ENCODE results near the gene PLOD3.

The PLOD3 gene

GRCh38 chr7:101211501-101211900 is 5.9 kb downstream of the PLOD3 start:
- 97% methylated on average over 23 of the region's 24 CpGs for WGBS (ENCODE audit: insufficient coverage)
- Histone ChIP-seq H3K27me3 (replicated peaks in 2 of 5; ENCODE audit: control insufficient read depth in 4 of 5, insufficient read depth in 5 of 5, low read length in 4 of 5) (no peaks in the 10 kb centered on the region), H3K36me3 (ENCODE audit: control insufficient read depth in 4 of 4, insufficient read depth in 4 of 4, low read length in 3 of 4) (peaks cover 2 to 57% (median 28%) of the 10 kb centered on the region in 4 experiments), H3K27ac (ENCODE audit: insufficient read depth in 1 of 2, low read depth in 1 of 2, low read length in 2 of 2, poor library complexity in 1 of 2, severe bottlenecking in 2 of 2) (no peak overlapping the region), H3K9me3 (ENCODE audit: control extremely low read depth in 1 of 5, control insufficient read depth in 4 of 5, insufficient read depth in 2 of 5, low read depth in 1 of 5, low read length in 4 of 5) (no peaks in the 10 kb centered on the region), H3K4me3 (ENCODE audit: control insufficient read depth in 1 of 7, extremely low read depth in 1 of 7, insufficient read depth in 4 of 7, low read depth in 2 of 7, low read length in 6 of 7) (no peak overlapping the region), H3K4me1 (ENCODE audit: control extremely low read depth in 1 of 4, control insufficient read depth in 4 of 4, insufficient read depth in 4 of 4, low read length in 3 of 4) (peaks cover 0 to 7% (median 5%) of the 10 kb centered on the region in 4 experiments)
- CTCF ChIA-PET = interaction anchor here (0.6 to 1.6 kb wide), 2 partner anchors 9 to 67 kb away, joined by 3 to 6 read pairs; no protein-coding TSS in a partner anchor
- no peak for DNase-seq
- POLR2A ChIA-PET = no interaction called here

GRCh38 chr7:101210143-101210542 is 7.2 kb downstream of the PLOD3 start:
- WGBS (ENCODE audit: insufficient coverage) = 98% methylated on average over 16 of the region's 19 CpGs
- H3K4me3 ChIP-seq (ENCODE audit: control insufficient read depth in 1 of 7, extremely low read depth in 1 of 7, insufficient read depth in 4 of 7, low read depth in 2 of 7, low read length in 6 of 7) = no peak overlapping the region
- POLR2A ChIA-PET = no interaction called here

GRCh38 chr7:101208794-101209193 is 8.6 kb downstream of the PLOD3 start:
- Histone ChIP-seq H3K27ac (ENCODE audit: insufficient read depth in 1 of 2, low read depth in 1 of 2, low read length in 2 of 2, poor library complexity in 1 of 2, severe bottlenecking in 2 of 2) (no peak overlapping the region), H3K36me3 (ENCODE audit: control insufficient read depth in 4 of 4, insufficient read depth in 4 of 4, low read length in 3 of 4) (peaks cover 0 to 54% (median 26%) of the 10 kb centered on the region in 4 experiments), H3K9me3 (ENCODE audit: control extremely low read depth in 1 of 5, control insufficient read depth in 4 of 5, insufficient read depth in 2 of 5, low read depth in 1 of 5, low read length in 4 of 5) (no peaks in the 10 kb centered on the region), H3K4me3 (ENCODE audit: control insufficient read depth in 1 of 7, extremely low read depth in 1 of 7, insufficient read depth in 4 of 7, low read depth in 2 of 7, low read length in 6 of 7) (no peak overlapping the region), H3K27me3 (replicated peaks in 2 of 5; ENCODE audit: control insufficient read depth in 4 of 5, insufficient read depth in 5 of 5, low read length in 4 of 5) (peaks cover 0 to 9% (median 0%) of the 10 kb centered on the region in 5 experiments), H3K4me1 (ENCODE audit: control extremely low read depth in 1 of 4, control insufficient read depth in 4 of 4, insufficient read depth in 4 of 4, low read length in 3 of 4) (no peaks in the 10 kb centered on the region)
- POLR2A ChIA-PET = no interaction called here
- 97% methylated on average over 14 of the region's 14 CpGs for WGBS (ENCODE audit: insufficient coverage)
- CTCF ChIA-PET = interaction anchor here (0.6 kb wide), 1 partner anchor 593 kb away, joined by 3 read pairs; no protein-coding TSS in a partner anchor
- no peak for DNase-seq

More at GRCh38 chr7:101210143-101210542, 7.2 kb downstream of the PLOD3 start:
- Histone ChIP-seq H3K27me3 (replicated peaks in 2 of 5; ENCODE audit: control insufficient read depth in 4 of 5, insufficient read depth in 5 of 5, low read length in 4 of 5) (no peaks in the 10 kb centered on the region), H3K4me1 (ENCODE audit: control extremely low read depth in 1 of 4, control insufficient read depth in 4 of 4, insufficient read depth in 4 of 4, low read length in 3 of 4) (no peaks in the 10 kb centered on the region), H3K36me3 (ENCODE audit: control insufficient read depth in 4 of 4, insufficient read depth in 4 of 4, low read length in 3 of 4) (peaks cover 2 to 61% (median 31%) of the 10 kb centered on the region in 4 experiments), H3K27ac (ENCODE audit: insufficient read depth in 1 of 2, low read depth in 1 of 2, low read length in 2 of 2, poor library complexity in 1 of 2, severe bottlenecking in 2 of 2) (no peak overlapping the region), H3K9me3 (ENCODE audit: control extremely low read depth in 1 of 5, control insufficient read depth in 4 of 5, insufficient read depth in 2 of 5, low read depth in 1 of 5, low read length in 4 of 5) (no peaks in the 10 kb centered on the region)
- CTCF ChIA-PET = no interaction called here
- DNase-seq = no peak

DNA sequence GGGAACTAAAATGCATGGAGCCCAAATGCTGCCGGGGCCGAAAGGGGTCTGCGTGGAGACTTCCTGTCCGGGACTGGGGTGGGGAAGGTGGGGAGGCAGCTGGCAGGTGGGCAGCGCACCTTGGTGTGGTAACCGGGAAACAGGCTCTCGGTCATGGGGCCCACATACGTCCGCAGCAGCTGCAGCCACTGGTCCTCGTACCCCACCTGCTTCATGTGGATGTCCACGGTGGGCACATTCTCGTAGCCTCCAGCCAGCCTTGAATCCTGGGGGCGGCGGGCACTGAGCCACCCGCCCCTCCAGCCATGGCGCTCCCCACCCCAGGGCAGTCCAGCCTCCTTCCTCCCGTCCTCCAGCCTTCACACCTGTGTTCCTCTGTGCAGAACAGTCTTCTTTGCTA is 9.9 kb downstream of the PLOD3 start:
- peaks cover 0 to 47% (median 25%) of the 10 kb centered on the region in 4 experiments for H3K36me3 ChIP-seq (ENCODE audit: control insufficient read depth in 4 of 4, insufficient read depth in 4 of 4, low read length in 3 of 4)
- no peaks in the 10 kb centered on the region for H3K9me3 ChIP-seq (ENCODE audit: control extremely low read depth in 1 of 5, control insufficient read depth in 4 of 5, insufficient read depth in 2 of 5, low read depth in 1 of 5, low read length in 4 of 5)
- no peak overlapping the region for H3K27ac ChIP-seq (ENCODE audit: insufficient read depth in 1 of 2, low read depth in 1 of 2, low read length in 2 of 2, poor library complexity in 1 of 2, severe bottlenecking in 2 of 2)
- 93% methylated on average over 17 of the region's 17 CpGs for WGBS (ENCODE audit: insufficient coverage)
- no peak overlapping the region for H3K4me3 ChIP-seq (ENCODE audit: control insufficient read depth in 1 of 7, extremely low read depth in 1 of 7, insufficient read depth in 4 of 7, low read depth in 2 of 7, low read length in 6 of 7)
- ChIA-PET CTCF (interaction anchor here (0.8 to 1.5 kb wide), 4 partner anchors 13 to 63 kb away, joined by 3 to 5 read pairs (median 3); no protein-coding TSS in a partner anchor), POLR2A (no interaction called here)
- peaks cover 0 to 23% (median 8%) of the 10 kb centered on the region in 5 experiments for H3K27me3 ChIP-seq (replicated peaks in 2 of 5; ENCODE audit: control insufficient read depth in 4 of 5, insufficient read depth in 5 of 5, low read length in 4 of 5)
- no peaks in the 10 kb centered on the region for H3K4me1 ChIP-seq (ENCODE audit: control extremely low read depth in 1 of 4, control insufficient read depth in 4 of 4, insufficient read depth in 4 of 4, low read length in 3 of 4)
- no peak for DNase-seq

- Histone ChIP-seq H3K4me3 (ENCODE audit: control insufficient read depth in 1 of 7, extremely low read depth in 1 of 7, insufficient read depth in 4 of 7, low read depth in 2 of 7, low read length in 6 of 7) (no peak overlapping the region), H3K36me3 (ENCODE audit: control insufficient read depth in 4 of 4, insufficient read depth in 4 of 4, low read length in 3 of 4) (peaks cover 0 to 42% (median 21%) of the 10 kb centered on the region in 4 experiments), H3K27me3 (replicated peaks in 2 of 5; ENCODE audit: control insufficient read depth in 4 of 5, insufficient read depth in 5 of 5, low read length in 4 of 5) (peaks cover 0 to 31% (median 14%) of the 10 kb centered on the region in 5 experiments), H3K9me3 (ENCODE audit: control extremely low read depth in 1 of 5, control insufficient read depth in 4 of 5, insufficient read depth in 2 of 5, low read depth in 1 of 5, low read length in 4 of 5) (no peaks in the 10 kb centered on the region), H3K4me1 (ENCODE audit: control extremely low read depth in 1 of 4, control insufficient read depth in 4 of 4, insufficient read depth in 4 of 4, low read length in 3 of 4) (peaks cover 0 to 6% (median 5%) of the 10 kb centered on the region in 4 experiments), H3K27ac (ENCODE audit: insufficient read depth in 1 of 2, low read depth in 1 of 2, low read length in 2 of 2, poor library complexity in 1 of 2, severe bottlenecking in 2 of 2) (no peak overlapping the region)
- no peak for DNase-seq
- 94% methylated on average over 13 of the region's 19 CpGs for WGBS (ENCODE audit: insufficient coverage)
- POLR2A ChIA-PET = no interaction called here
- CTCF ChIA-PET = interaction anchor here (0.8 to 1.5 kb wide), 2 partner anchors 12 to 14 kb away, joined by 3 to 5 read pairs; no protein-coding TSS in a partner anchor
Measured at GRCh38 chr7:101206665-101207042, 10.7 kb downstream of the PLOD3 start.

- ChIA-PET CTCF (interaction anchor here (1.5 kb wide), 1 partner anchor 13 kb away, joined by 5 read pairs; no protein-coding TSS in a partner anchor), POLR2A (no interaction called here)
- Histone ChIP-seq H3K4me1 (ENCODE audit: control extremely low read depth in 1 of 4, control insufficient read depth in 4 of 4, insufficient read depth in 4 of 4, low read length in 3 of 4) (peaks cover 0 to 8% (median 6%) of the 10 kb centered on the region in 4 experiments), H3K9me3 (ENCODE audit: control extremely low read depth in 1 of 5, control insufficient read depth in 4 of 5, insufficient read depth in 2 of 5, low read depth in 1 of 5, low read length in 4 of 5) (no peaks in the 10 kb centered on the region), H3K27me3 (replicated peaks in 2 of 5; ENCODE audit: control insufficient read depth in 4 of 5, insufficient read depth in 5 of 5, low read length in 4 of 5) (peaks cover 0 to 36% (median 14%) of the 10 kb centered on the region in 5 experiments), H3K36me3 (ENCODE audit: control insufficient read depth in 4 of 4, insufficient read depth in 4 of 4, low read length in 3 of 4) (peaks cover 0 to 36% (median 17%) of the 10 kb centered on the region in 4 experiments), H3K27ac (ENCODE audit: insufficient read depth in 1 of 2, low read depth in 1 of 2, low read length in 2 of 2, poor library complexity in 1 of 2, severe bottlenecking in 2 of 2) (no peak overlapping the region), H3K4me3 (ENCODE audit: control insufficient read depth in 1 of 7, extremely low read depth in 1 of 7, insufficient read depth in 4 of 7, low read depth in 2 of 7, low read length in 6 of 7) (no peak overlapping the region)
- DNase-seq = no peak
- whole genome bisulfite sequencing (ENCODE audit: insufficient coverage) = 90% methylated on average over 27 of the region's 32 CpGs
Measured at GRCh38 chr7:101205901-101206664, 11.3 kb downstream of the PLOD3 start.

Measured in common myeloid progenitor, CD34-positive (primary cell).